K562 (cell line): ENCODE measurements around the gene PTPRU. TPM values are rescaled to one million over a fixed set of nuclear protein-coding genes. Genes with fewer than 3 reads are reported as not detected.

Experiments
- polyA plus RNA-seq, 8 experiments: library from polyadenylated mRNA; depleted of rRNA in 4 of 8; stranded (reverse) in 5 of 8; unstranded in 3 of 8; fragments of >200 nt; fragmentation: Nextera tagmentation in 2 of 8; fragmentation: Illumina TruSeq in 1 of 8; extraction: Ambion mirVana in 2 of 8; extraction: Trizol in 1 of 8; gene quantifications; 2 replicates each; pipeline versions ENCODE4 v1.2.1 to v1.2.3, GENCODE V29; 2011 to 2014; ENCODE audit warnings: inconsistent platforms in 1 of 8, missing spikeins in 1 of 8
- total RNA-seq, 7 experiments: library from RNA; depleted of rRNA in 6 of 7; stranded (reverse); fragments of >200 nt in 6 of 7; fragmentation: Illumina TruSeq in 2 of 7; extraction: Trizol in 2 of 7; gene quantifications; 2 replicates each; pipeline versions ENCODE4 v1.2.1 to v1.2.3, GENCODE V29; 2011 to 2021; ENCODE audit warnings: low replicate concordance in 1 of 7
- TF ChIP-seq, protein P1 (sequence below), 2 experiments: fragments of 450-650 bp; formaldehyde crosslinking in 1 of 2; IDR thresholded peaks; 2 replicates each; pipeline versions ENCODE4 v1.4.0 to v1.6.1; 2014 to 2020; ENCODE audit warnings: mild to moderate bottlenecking in 2 of 2, borderline replicate concordance in 1 of 2, low read depth in 1 of 2

Gene PTPRU
- total and polyA plus RNA-seq, 9 of the 15 experiments (the other 6 are each of a cell fraction or from before 2014, with no cell fraction given) = 0.01 to 2.9 (median 1.0) TPM

DNA sequence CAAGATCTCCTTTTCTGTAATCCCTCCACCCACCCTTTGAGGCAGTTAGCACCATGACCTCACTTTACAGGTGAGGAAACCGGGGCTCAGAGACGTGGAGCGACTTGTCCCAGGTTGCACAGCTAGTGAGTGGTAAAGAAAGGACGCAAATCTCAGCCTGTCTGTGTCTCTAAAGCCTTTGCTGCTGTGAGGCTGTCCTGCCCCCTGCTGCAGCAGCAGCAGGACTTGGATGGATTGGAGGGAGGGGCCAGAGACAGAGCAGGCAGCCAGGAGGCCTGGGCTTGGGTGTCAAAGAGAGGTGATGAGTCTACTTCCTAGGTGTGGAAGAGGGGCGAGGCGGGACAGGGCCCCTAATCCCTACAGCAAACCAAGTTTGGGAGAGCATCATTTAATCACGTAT, 69.6 kb downstream of the PTPRU start (continued):
- TF ChIP-seq, protein P1, sequence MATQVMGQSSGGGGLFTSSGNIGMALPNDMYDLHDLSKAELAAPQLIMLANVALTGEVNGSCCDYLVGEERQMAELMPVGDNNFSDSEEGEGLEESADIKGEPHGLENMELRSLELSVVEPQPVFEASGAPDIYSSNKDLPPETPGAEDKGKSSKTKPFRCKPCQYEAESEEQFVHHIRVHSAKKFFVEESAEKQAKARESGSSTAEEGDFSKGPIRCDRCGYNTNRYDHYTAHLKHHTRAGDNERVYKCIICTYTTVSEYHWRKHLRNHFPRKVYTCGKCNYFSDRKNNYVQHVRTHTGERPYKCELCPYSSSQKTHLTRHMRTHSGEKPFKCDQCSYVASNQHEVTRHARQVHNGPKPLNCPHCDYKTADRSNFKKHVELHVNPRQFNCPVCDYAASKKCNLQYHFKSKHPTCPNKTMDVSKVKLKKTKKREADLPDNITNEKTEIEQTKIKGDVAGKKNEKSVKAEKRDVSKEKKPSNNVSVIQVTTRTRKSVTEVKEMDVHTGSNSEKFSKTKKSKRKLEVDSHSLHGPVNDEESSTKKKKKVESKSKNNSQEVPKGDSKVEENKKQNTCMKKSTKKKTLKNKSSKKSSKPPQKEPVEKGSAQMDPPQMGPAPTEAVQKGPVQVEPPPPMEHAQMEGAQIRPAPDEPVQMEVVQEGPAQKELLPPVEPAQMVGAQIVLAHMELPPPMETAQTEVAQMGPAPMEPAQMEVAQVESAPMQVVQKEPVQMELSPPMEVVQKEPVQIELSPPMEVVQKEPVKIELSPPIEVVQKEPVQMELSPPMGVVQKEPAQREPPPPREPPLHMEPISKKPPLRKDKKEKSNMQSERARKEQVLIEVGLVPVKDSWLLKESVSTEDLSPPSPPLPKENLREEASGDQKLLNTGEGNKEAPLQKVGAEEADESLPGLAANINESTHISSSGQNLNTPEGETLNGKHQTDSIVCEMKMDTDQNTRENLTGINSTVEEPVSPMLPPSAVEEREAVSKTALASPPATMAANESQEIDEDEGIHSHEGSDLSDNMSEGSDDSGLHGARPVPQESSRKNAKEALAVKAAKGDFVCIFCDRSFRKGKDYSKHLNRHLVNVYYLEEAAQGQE (IDR thresholded peaks at IDR 0.05; ENCODE audit: borderline replicate concordance) = peak; percentile 40; the same call in 1 of the 2 replicates
- TF ChIP-seq, protein P1 (CRISPR knock-in tag; IDR thresholded peaks at IDR 0.05; ENCODE audit: low read depth) = no peak
- TF ChIP-seq, all 486 proteins: peak for 10
